ENCODE results near the gene CAMSAP3. TPM values are rescaled to one million over a fixed set of nuclear protein-coding genes. Genes with fewer than 3 reads are reported as not detected.

The CAMSAP3 gene
- total and polyA plus RNA-seq, 2 donors (not counting 1 experiment from before 2014, with no cell fraction given), result 1.0 to 1.3 TPM

GRCh38 chr19:7625763-7626372 lies 30.2 kb downstream of the CAMSAP3 start:
- ChIA-PET POLR2A (interaction anchor here (0.7 to 1.5 kb wide), 2 partner anchors 10 to 30 kb away, joined by 3 to 4 read pairs; partner anchors contain the start of gene CAMSAP3), CTCF (interaction anchor here (1.0 kb wide), 1 partner anchor 58 kb away, joined by 3 read pairs; no protein-coding TSS in a partner anchor)
- TF ChIP-seq CTCF (IDR thresholded peaks at IDR 0.05), result no peak
- TF ChIP-seq EZH2 (IDR thresholded peaks at IDR 0.05; ENCODE audit: borderline replicate concordance, insufficient read depth, low read depth, low read length, poor library complexity, severe bottlenecking), result no peak
- no peaks in the 10 kb centered on the region for H3K27me3 ChIP-seq (replicated peaks in 1 of 4; ENCODE audit: control extremely low read depth in 1 of 4, control insufficient read depth in 3 of 4, insufficient read depth in 4 of 4, low read length in 3 of 4)
- peaks cover 0 to 3% (median 0%) of the 10 kb centered on the region in 3 donors for H3K9me3 ChIP-seq (ENCODE audit: control extremely low read depth in 1 of 3, control insufficient read depth in 2 of 3, insufficient read depth in 1 of 3, low read length in 2 of 3)
- peaks cover 18 to 31% of the 10 kb centered on the region in 2 donors for H3K4me1 ChIP-seq (ENCODE audit: control insufficient read depth in 2 of 2, insufficient read depth in 2 of 2, low read length in 2 of 2)
- DNase-seq, result no peak
- no peaks in the 10 kb centered on the region for H3K27me3 Mint-ChIP-seq
- H3K4me3 Mint-ChIP-seq, result no peak overlapping the region
- peaks cover 5 to 68% of the 10 kb centered on the region in 2 experiments for H3K36me3 ChIP-seq (replicated peaks in 1 of 2; ENCODE audit: control extremely low read depth in 1 of 2, control insufficient read depth in 1 of 2, extremely low read depth in 1 of 2, insufficient read depth in 2 of 2, low read length in 1 of 2)
- peaks cover 49% of the 10 kb centered on the region for H3K79me2 ChIP-seq (ENCODE audit: control insufficient read depth, insufficient read depth, low read length)
- no peak overlapping the region for H3K27ac ChIP-seq (ENCODE audit: low read length in 2 of 2)
- peaks cover 34% of the 10 kb centered on the region for H3K4me1 Mint-ChIP-seq
- H3K9ac ChIP-seq (ENCODE audit: low read length), result no peak overlapping the region
- no peak overlapping the region for H2AFZ ChIP-seq (ENCODE audit: insufficient read depth, low read depth, low read length, poor library complexity, severe bottlenecking)
- no peak overlapping the region for H3K4me2 ChIP-seq (replicated peaks; ENCODE audit: low read depth, low read length, poor library complexity, severe bottlenecking)
- WGBS (ENCODE audit: insufficient coverage), result 96% methylated on average over 34 of the region's 34 CpGs
- intact Hi-C loops (cut with micrococcal nuclease), result no loop called here
- no peaks in the 10 kb centered on the region for H3K9me3 Mint-ChIP-seq (ENCODE audit: insufficient read depth)
- no peak overlapping the region for H3K4me3 ChIP-seq (ENCODE audit: control extremely low read depth in 1 of 5, extremely low read depth in 1 of 5, insufficient read depth in 1 of 5, low read depth in 2 of 5, low read length in 4 of 5)
- peaks cover 41% of the 10 kb centered on the region for H4K20me1 ChIP-seq (ENCODE audit: control insufficient read depth, insufficient read depth, low read length, poor library complexity, severe bottlenecking)
- no peak for ATAC-seq (ENCODE audit: low read depth)
- H3K27ac Mint-ChIP-seq, result no peak overlapping the region

GRCh38 chr19:7627166-7627565 lies 31.5 kb downstream of the CAMSAP3 start:
- no peak for ATAC-seq (ENCODE audit: low read depth)
- H3K36me3 ChIP-seq (replicated peaks in 1 of 2; ENCODE audit: control extremely low read depth in 1 of 2, control insufficient read depth in 1 of 2, extremely low read depth in 1 of 2, insufficient read depth in 2 of 2, low read length in 1 of 2), result peaks cover 3 to 60% of the 10 kb centered on the region in 2 experiments
- no peak overlapping the region for H3K27ac ChIP-seq (ENCODE audit: low read length in 2 of 2)
- H3K27ac Mint-ChIP-seq, result no peak overlapping the region
- peaks cover 41% of the 10 kb centered on the region for H4K20me1 ChIP-seq (ENCODE audit: control insufficient read depth, insufficient read depth, low read length, poor library complexity, severe bottlenecking)
- ChIA-PET POLR2A (interaction anchor here (1.5 kb wide), 1 partner anchor 9 kb away, joined by 3 read pairs; no protein-coding TSS in a partner anchor), CTCF (interaction anchor here (0.6 kb wide), 1 partner anchor 147 kb away, joined by 3 read pairs; no protein-coding TSS in a partner anchor)
- H3K27me3 ChIP-seq (replicated peaks in 1 of 4; ENCODE audit: control extremely low read depth in 1 of 4, control insufficient read depth in 3 of 4, insufficient read depth in 4 of 4, low read length in 3 of 4), result no peaks in the 10 kb centered on the region
- H3K4me1 ChIP-seq (ENCODE audit: control insufficient read depth in 2 of 2, insufficient read depth in 2 of 2, low read length in 2 of 2), result peaks cover 19 to 31% of the 10 kb centered on the region in 2 donors
- no peak for DNase-seq
- peak overlapping the region; percentile 54 for H3K4me3 Mint-ChIP-seq
- H3K4me1 Mint-ChIP-seq, result peaks cover 40% of the 10 kb centered on the region
- no peak overlapping the region for H3K4me2 ChIP-seq (replicated peaks; ENCODE audit: low read depth, low read length, poor library complexity, severe bottlenecking)
- intact Hi-C loops (cut with micrococcal nuclease), result no loop called here
- no peak overlapping the region for H3K9ac ChIP-seq (ENCODE audit: low read length)
- no peak overlapping the region for H3K4me3 ChIP-seq (ENCODE audit: control extremely low read depth in 1 of 5, extremely low read depth in 1 of 5, insufficient read depth in 1 of 5, low read depth in 2 of 5, low read length in 4 of 5)
- TF ChIP-seq EZH2 (IDR thresholded peaks at IDR 0.05; ENCODE audit: borderline replicate concordance, insufficient read depth, low read depth, low read length, poor library complexity, severe bottlenecking), result no peak
- no peak for TF ChIP-seq CTCF (IDR thresholded peaks at IDR 0.05)
- H3K9me3 ChIP-seq (ENCODE audit: control extremely low read depth in 1 of 3, control insufficient read depth in 2 of 3, insufficient read depth in 1 of 3, low read length in 2 of 3), result peaks cover 0 to 3% (median 0%) of the 10 kb centered on the region in 3 donors
- H3K9me3 Mint-ChIP-seq (ENCODE audit: insufficient read depth), result no peaks in the 10 kb centered on the region
- H3K79me2 ChIP-seq (ENCODE audit: control insufficient read depth, insufficient read depth, low read length), result peaks cover 61% of the 10 kb centered on the region
- 96% methylated on average over 24 of the region's 24 CpGs for WGBS (ENCODE audit: insufficient coverage)
- no peaks in the 10 kb centered on the region for H3K27me3 Mint-ChIP-seq
- H2AFZ ChIP-seq (ENCODE audit: insufficient read depth, low read depth, low read length, poor library complexity, severe bottlenecking), result no peak overlapping the region

Measured in B cell (primary cell).